GM21447 (cell line): ENCODE results near the gene WNT5A.
A peak's percentile ranks its signal among the peaks of the same experiment; 100 is the strongest.
"Not testable (repeated sequence)": the region's sequence is repeated elsewhere in the genome, so short reads cannot be mapped to it uniquely, and the experiment has no call there.

Source experiments
- ATAC-seq: cut with Tn5 transposase; IDR thresholded peaks from one replicate; pipeline ENCODE4 v1.9.1; 2021; ENCODE audit not compliant: unreplicated experiment

The WNT5A gene

DNA sequence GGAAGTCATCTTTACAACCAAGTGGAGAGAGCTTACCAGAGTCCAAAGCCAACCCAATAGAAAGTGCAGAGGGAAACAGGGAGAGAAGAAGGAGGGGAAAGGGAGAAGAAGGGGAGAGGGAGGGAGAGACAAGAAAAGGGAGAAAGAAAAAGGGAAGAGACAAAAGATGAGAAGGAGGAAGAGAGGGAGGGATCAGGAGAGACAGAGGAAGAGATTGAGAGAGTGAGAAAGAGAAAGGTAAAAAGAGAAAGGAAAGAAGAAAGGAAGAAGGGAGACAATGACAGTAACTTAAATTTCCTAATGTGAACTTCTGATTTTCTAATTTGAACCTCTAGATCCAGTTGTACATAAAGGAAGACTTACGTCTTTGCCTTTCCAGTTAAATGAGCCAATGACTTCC, 20.7 kb upstream of the WNT5A start:
- ATAC-seq, result no peak

DNA sequence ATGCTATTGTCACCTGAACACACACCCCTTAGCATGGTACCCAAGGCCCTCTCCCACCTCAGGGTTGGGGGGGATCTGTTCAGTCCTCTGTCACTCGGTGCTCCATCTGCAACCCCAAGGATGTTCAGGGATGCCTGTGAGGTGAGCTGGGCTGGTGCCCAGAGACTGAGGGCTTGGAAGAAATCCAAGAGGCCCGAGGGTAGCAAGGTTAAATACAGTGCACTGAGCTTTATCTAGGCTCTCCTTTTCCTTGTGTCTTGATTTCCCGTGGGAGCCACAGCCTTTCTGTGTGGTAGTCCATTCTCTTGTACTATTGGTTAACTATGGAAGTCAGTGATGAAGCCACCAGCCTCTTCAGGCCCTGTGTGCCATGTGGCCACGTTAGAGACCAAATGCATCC, 18.7 kb upstream of the WNT5A start:
- no peak for ATAC-seq

DNA sequence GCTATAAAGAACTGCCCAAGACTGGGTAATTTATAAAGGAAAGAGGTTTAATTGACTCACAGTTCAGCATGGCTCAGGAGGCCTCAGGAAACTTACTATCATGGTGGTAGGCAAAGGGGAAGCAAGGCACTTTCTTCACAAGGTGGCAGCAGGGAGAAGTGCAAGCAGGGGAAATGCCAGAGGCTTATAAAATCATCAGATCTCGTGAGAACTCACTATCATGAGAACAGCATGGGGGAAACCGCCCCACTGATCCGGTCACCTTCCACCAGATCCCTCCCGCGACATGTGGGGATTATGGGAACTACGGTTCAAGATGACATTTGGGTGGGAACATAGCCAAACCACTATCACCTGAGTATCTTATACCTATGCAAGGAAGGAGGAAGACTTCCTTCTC, 18.0 kb upstream of the WNT5A start:
- not testable (repeated sequence) for ATAC-seq

GRCh38 chr3:55501905-55502304, 14.8 kb upstream of the WNT5A start:
- no peak for ATAC-seq

DNA sequence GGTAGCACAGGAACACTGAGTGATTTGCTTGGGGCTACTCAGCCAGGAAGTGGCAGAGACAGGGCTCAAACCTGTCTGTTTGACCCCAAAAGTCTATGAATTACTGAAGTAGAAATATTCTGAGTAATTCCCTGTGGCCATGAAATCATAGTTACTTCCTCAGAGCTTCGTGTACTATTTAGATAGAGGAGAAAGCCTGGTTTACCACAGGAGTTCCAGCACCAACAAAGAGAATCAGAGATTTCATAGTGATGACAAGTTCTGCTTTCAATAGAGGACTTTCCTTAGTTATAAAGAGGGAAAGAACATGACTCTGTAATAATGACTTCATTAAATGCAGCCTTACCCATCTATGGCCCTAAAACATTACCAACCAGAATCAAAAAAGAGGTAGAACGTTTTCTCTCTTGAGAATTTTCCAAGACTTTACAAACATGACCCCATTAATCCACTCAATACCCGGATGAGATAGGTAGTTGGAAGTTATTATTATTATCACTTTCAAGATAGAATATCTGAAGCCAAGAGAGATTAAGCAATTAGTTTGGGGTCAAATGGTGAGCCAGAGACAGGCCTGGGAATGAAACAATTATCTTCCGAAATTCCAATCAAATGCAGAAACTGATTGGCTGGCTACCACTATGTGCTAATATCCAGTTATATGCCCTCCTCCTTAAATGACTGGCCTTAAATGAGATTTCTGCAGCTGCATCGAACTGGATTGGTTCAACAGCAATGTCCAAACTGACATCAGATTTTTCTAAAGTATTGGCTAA, 13.6 kb upstream of the WNT5A start:
- no peak for ATAC-seq

GRCh38 chr3:55498520-55498919, 11.4 kb upstream of the WNT5A start:
- no peak for ATAC-seq

- no peak for ATAC-seq
Observed at GRCh38 chr3:55497250-55497649, 10.1 kb upstream of the WNT5A start.

GRCh38 chr3:55494976-55495375, 7.9 kb upstream of the WNT5A start:
- no peak for ATAC-seq

GRCh38 chr3:55492976-55493375, 5.9 kb upstream of the WNT5A start:
- ATAC-seq, result no peak

GRCh38 chr3:55491296-55491816, 4.2 kb upstream of the WNT5A start:
- ATAC-seq, result no peak

DNA sequence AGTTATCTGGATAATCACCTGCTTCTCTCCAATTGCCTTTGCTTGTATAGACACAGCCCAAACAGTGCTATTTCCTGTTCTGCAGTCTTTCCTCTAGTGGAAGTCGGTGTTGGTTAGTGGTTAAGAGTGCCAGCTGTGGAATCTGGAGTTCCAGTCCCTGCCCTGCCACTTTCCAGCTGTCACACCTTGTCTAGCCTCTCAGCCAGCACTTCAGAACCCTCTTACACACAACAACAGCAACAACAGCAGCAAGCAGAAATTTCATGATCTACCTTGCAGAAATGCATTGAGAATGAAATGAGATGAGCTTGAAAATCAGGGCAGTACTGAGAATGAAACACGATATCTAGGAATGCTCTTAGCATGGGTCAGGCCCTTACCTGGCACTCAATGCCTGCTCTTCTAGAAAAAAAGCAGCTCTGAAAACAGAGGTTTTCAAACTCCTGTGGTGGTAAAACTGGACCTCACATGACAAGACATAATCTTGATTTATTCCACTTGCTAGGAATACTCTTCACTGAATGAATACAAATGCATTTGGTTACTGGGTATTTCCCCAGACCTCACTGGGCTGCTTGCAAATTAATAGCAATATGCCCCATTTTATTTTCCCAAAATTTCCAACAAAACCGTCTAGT, 3.3 kb upstream of the WNT5A start:
- no peak for ATAC-seq

DNA sequence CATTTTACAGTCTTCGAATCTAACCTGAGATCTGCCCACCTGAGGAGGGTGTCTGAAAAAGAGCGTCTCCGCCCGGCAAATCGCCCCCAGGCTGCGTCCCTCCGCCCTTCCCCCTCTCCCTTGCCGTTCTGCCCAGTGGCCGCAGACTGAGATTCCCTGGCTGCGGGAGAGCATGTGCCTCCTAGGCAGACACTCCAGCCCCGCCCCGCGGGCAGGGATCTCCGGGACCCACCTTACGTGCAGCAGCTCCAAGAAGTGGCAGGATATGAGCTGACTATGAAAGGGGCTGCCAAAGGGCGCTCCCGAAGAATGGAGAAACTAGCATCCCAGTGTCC, 2.7 kb upstream of the WNT5A start:
- no peak for ATAC-seq

DNA sequence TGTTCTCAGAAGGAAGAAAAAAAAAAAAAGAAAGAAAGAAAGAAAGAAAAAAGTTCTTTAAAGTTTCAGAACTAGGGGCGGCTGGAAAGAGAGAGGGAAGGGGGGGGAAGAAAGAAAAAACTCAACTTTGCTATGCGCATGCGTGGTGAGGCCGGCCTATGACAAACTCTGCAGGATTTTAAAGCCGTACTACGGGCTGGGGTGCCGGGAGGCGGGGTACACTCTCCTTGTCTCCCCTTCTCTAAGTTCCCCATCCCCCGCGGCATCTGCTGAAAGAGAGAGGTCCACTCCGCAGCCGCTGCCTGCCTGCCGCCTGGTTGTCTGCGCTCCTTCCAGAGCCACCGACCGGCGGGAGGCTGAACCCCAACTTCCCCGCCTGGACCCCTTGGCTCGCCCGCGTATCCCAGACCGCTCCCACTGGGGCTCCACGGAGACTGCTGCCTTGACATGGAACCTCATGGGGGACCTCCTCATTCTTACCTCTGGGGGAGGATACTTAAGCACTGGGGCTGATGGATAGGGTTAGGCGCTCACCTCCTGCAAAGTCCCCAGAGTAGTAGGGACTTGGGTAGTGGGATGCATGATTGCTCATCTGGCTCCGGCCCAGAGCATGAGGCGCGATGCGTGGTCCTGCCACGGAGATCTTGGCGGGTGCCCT, 1.4 kb upstream of the WNT5A start:
- ATAC-seq, result no peak

DNA sequence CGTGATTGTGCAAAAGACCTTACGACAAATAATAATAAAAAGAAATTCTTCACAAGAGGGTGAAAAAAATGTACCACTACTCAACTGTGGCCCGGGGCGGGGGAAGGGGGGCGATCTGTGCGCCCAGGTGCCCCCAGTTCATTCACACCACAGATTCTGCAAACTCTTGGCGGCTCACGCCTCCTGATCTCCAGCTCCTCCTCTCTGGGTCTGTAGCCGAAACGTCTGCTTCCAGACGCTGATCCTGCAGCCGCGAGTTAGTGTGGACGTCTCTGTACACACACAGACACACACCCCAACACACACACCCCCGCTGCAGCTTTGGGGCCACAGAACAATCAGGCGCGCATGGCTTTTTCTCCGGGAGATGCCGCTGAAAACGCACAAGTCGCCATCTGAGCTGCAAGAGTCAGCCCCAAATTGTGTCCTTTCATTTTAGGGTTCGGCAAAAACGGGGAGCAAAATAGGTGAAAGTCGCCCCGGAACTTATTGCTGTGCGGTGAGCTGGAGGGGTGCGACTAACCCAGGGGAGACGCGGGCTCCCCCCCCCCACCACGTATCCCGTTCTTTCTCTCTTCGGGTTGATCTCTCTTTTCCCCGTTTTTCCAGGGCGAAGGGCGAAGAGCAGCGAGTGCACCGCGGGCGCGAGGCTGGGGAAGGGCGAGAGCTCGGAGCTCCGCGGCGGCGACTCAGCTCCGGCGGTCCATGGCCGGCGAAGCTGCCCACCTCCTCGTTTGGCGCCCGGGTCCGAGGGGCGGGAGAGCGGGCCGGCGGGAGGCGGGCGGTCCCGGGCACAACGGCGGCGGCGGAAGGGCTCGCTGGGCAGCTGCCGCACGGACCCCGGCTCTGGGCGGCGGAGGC, 505 bp upstream of the WNT5A start:
- ATAC-seq, result no peak

- no peak for ATAC-seq
Observed at GRCh38 chr3:55486101-55486856, 827 bp downstream of the WNT5A start.

GRCh38 chr3:55484801-55485791, 2.0 kb downstream of the WNT5A start:
- peak; percentile 60 for ATAC-seq

GRCh38 chr3:55484191-55484689, 2.9 kb downstream of the WNT5A start:
- ATAC-seq, result no peak

DNA sequence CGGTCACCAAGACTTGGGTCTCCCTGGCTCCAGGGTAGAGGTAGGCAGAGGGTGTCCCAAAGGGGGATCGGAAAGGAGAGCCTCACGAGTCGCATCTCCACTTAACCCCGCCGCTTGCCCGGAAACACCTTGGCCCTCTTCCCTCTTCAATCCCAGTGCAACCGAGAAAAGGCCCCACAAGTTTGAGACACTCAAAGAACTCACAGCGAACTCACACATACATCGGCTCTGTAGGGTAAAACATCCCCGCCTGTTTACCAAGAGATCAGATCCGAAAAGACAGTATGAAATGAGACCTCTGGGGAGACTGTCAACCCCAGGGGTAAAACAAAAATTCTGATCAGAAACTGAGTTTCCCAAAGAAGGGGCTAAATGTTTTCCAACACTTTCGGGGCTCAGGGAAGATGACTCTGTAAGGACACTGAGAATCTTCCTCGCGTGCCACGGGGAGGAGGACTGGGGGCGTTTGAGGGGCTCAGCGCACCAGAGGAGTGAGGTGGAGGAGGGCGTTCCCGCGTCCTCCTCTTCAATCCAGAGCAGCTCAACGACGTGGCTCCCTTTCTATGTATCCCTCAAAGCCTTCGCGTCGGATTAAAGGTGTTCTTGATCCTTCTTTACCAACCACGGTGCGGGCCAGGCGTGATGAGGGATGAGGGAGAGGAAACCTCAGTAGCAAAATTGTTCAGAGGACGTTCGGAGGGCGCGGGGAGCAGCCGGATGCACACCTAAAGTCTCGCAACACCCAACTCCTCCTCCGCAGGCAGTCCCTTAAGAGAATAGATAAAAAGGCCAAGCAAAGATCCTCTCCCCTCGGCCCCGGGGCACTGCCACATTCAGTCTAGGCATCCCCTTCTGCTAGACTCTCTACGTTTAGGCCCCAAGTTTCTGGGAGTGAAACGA, 3.7 kb downstream of the WNT5A start:
- no peak for ATAC-seq
